HEK293 (cell line): ENCODE measurements around the gene ME3.

Experiments
- CTCF ChIA-PET: fragments of 350-600 bp; formaldehyde crosslinking; extraction: SDS; loops from one replicate; lab custom pipeline; 2021; ENCODE audit warnings: antibody characterized with exemption; lab: Yijun Ruan, JAX
- POLR2A ChIA-PET: fragments of 300-600 bp; formaldehyde crosslinking; extraction: SDS; loops from one replicate; lab custom pipeline; 2020; ENCODE audit warnings: antibody characterized with exemption, inconsistent platforms; lab: Yijun Ruan, JAX
- H3K27ac ChIP-seq: fragments of 200-500 bp; sonication (Bioruptor generic); 2 replicates; pipeline ENCODE4 v1.5.1; 2014; ENCODE audit warnings: low read depth, low read length, control low read depth, inconsistent platforms; ENCODE audit errors: extremely low read depth
- H3K36me3 ChIP-seq, 2 experiments: fragments of 200-500 bp in 1 of 2; sonication (Bioruptor generic) in 1 of 2; 1 replicate in 1 of 2; 2 replicates in 1 of 2; pipeline ENCODE4 v1.5.1; 2014 to 2017; ENCODE audit warnings: inconsistent platforms in 2 of 2, low read length in 2 of 2; ENCODE audit not compliant: control insufficient read depth in 2 of 2, insufficient read depth in 1 of 2
- H3K4me1 ChIP-seq: fragments of 200-500 bp; sonication (Bioruptor generic); 2 replicates; pipeline ENCODE4 v1.5.1; 2014; ENCODE audit warnings: mild to moderate bottlenecking, low read length, inconsistent platforms; ENCODE audit not compliant: control insufficient read depth, insufficient read depth
- H3K4me3 ChIP-seq: 2 replicates; pipeline ENCODE4 v1.5.1; 2011; ENCODE audit warnings: low read depth, mild to moderate bottlenecking, control low read depth, low read length, moderate library complexity
- H3K9me3 ChIP-seq: fragments of 200-500 bp; sonication (Bioruptor generic); 2 replicates; pipeline ENCODE4 v1.5.1; 2014; ENCODE audit warnings: low read depth, low read length, inconsistent platforms; ENCODE audit not compliant: control insufficient read depth, insufficient read depth
- BCL11B ChIP-seq: fragments of 450-650 bp; formaldehyde crosslinking; IDR thresholded peaks from 2 replicates; pipeline ENCODE4 v1.5.1; 2016; ENCODE audit warnings: low read depth, missing biosample characterization, missing genetic modification characterization
- GLI4 ChIP-seq: fragments of 450-650 bp; formaldehyde crosslinking; IDR thresholded peaks from 2 replicates; pipeline ENCODE4 v1.5.1; 2016; ENCODE audit warnings: missing biosample characterization, missing genetic modification characterization
- GLIS2 ChIP-seq: fragments of 450-650 bp; formaldehyde crosslinking; IDR thresholded peaks from 2 replicates; pipeline ENCODE4 v1.5.1; 2016; ENCODE audit warnings: missing biosample characterization, missing genetic modification characterization
- KLF1 ChIP-seq: fragments of 450-650 bp; formaldehyde crosslinking; IDR thresholded peaks from 2 replicates; pipeline ENCODE4 v1.5.1; 2016; ENCODE audit warnings: missing biosample characterization, missing genetic modification characterization
- KLF16 ChIP-seq: fragments of 450-650 bp; formaldehyde crosslinking; IDR thresholded peaks from 2 replicates; pipeline ENCODE4 v1.5.1; 2017; ENCODE audit warnings: missing biosample characterization, missing genetic modification characterization
- MZF1 ChIP-seq: fragments of 450-650 bp; formaldehyde crosslinking; IDR thresholded peaks from 2 replicates; pipeline ENCODE4 v1.5.1; 2017; ENCODE audit warnings: missing biosample characterization, missing genetic modification characterization, borderline replicate concordance
- OVOL3 ChIP-seq: fragments of 450-650 bp; formaldehyde crosslinking; IDR thresholded peaks from 2 replicates; pipeline ENCODE4 v1.5.1; 2016; ENCODE audit warnings: missing biosample characterization, missing genetic modification characterization
- SCRT1 ChIP-seq: fragments of 450-650 bp; formaldehyde crosslinking; IDR thresholded peaks from 2 replicates; pipeline ENCODE4 v1.5.1; 2016; ENCODE audit warnings: missing biosample characterization, missing genetic modification characterization, borderline replicate concordance
- SCRT2 ChIP-seq: fragments of 450-650 bp; formaldehyde crosslinking; IDR thresholded peaks from 2 replicates; pipeline ENCODE4 v1.5.1; 2016; ENCODE audit warnings: missing biosample characterization, missing genetic modification characterization
- SETDB1 ChIP-seq: IDR thresholded peaks from one replicate; pipeline ENCODE4 v1.6.1; 2017; ENCODE audit warnings: mild to moderate bottlenecking, low read length, moderate library complexity, mixed read lengths; ENCODE audit not compliant: insufficient read length
- SP2 ChIP-seq: fragments of 450-650 bp; formaldehyde crosslinking; IDR thresholded peaks from 2 replicates; pipeline ENCODE4 v1.5.1; 2016; ENCODE audit warnings: missing biosample characterization, missing genetic modification characterization
- SP3 ChIP-seq: fragments of 450-650 bp; formaldehyde crosslinking; IDR thresholded peaks from 2 replicates; pipeline ENCODE4 v1.5.1; 2016; ENCODE audit warnings: missing biosample characterization, missing genetic modification characterization
- TRIM28 ChIP-seq: IDR thresholded peaks from 2 replicates; pipeline ENCODE4 v1.6.1; 2011; ENCODE audit warnings: low read length, control low read depth, borderline replicate concordance
- ZBTB17 ChIP-seq: fragments of 450-650 bp; formaldehyde crosslinking; IDR thresholded peaks from 2 replicates; pipeline ENCODE4 v1.5.1; 2016; ENCODE audit warnings: missing biosample characterization, missing genetic modification characterization
- ZBTB48 ChIP-seq: fragments of 450-650 bp; formaldehyde crosslinking; IDR thresholded peaks from 2 replicates; pipeline ENCODE4 v1.5.1; 2016; ENCODE audit warnings: missing biosample characterization, missing genetic modification characterization
- ZBTB8A ChIP-seq: fragments of 450-650 bp; formaldehyde crosslinking; IDR thresholded peaks from 2 replicates; pipeline ENCODE4 v1.5.1; 2016; ENCODE audit warnings: missing biosample characterization, missing genetic modification characterization
- ZFP37 ChIP-seq: fragments of 450-650 bp; formaldehyde crosslinking; IDR thresholded peaks from 2 replicates; pipeline ENCODE4 v1.5.1; 2016; ENCODE audit warnings: missing biosample characterization, missing genetic modification characterization
- ZIC2 ChIP-seq: fragments of 450-650 bp; formaldehyde crosslinking; IDR thresholded peaks from 2 replicates; pipeline ENCODE4 v1.5.1; 2016; ENCODE audit warnings: missing biosample characterization, missing genetic modification characterization
- ZNF112 ChIP-seq: fragments of 450-650 bp; formaldehyde crosslinking; IDR thresholded peaks from 2 replicates; pipeline ENCODE4 v1.5.0; 2017; ENCODE audit warnings: missing biosample characterization, missing genetic modification characterization
- ZNF121 ChIP-seq: fragments of 450-650 bp; formaldehyde crosslinking; IDR thresholded peaks from 2 replicates; pipeline ENCODE4 v1.5.1; 2016; ENCODE audit warnings: missing biosample characterization, missing genetic modification characterization
- ZNF133 ChIP-seq: fragments of 450-650 bp; formaldehyde crosslinking; IDR thresholded peaks from 2 replicates; pipeline ENCODE4 v1.5.1; 2016; ENCODE audit warnings: missing biosample characterization, missing genetic modification characterization
- ZNF140 ChIP-seq: fragments of 450-650 bp; formaldehyde crosslinking; IDR thresholded peaks from 2 replicates; pipeline ENCODE4 v1.5.1; 2016; ENCODE audit warnings: missing biosample characterization, missing genetic modification characterization
- ZNF169 ChIP-seq: fragments of 450-650 bp; formaldehyde crosslinking; IDR thresholded peaks from 2 replicates; pipeline ENCODE4 v1.5.1; 2016; ENCODE audit warnings: missing biosample characterization, missing genetic modification characterization
- ZNF214 ChIP-seq: fragments of 450-650 bp; formaldehyde crosslinking; IDR thresholded peaks from 2 replicates; pipeline ENCODE4 v1.5.1; 2017; ENCODE audit warnings: missing biosample characterization, mild to moderate bottlenecking, missing genetic modification characterization, borderline replicate concordance
- ZNF221 ChIP-seq: fragments of 450-650 bp; formaldehyde crosslinking; IDR thresholded peaks from 2 replicates; pipeline ENCODE4 v1.5.1; 2017; ENCODE audit warnings: missing biosample characterization, missing genetic modification characterization, borderline replicate concordance
- ZNF23 ChIP-seq: fragments of 450-650 bp; formaldehyde crosslinking; IDR thresholded peaks from 2 replicates; pipeline ENCODE4 v1.5.1; 2016; ENCODE audit warnings: missing biosample characterization, missing genetic modification characterization, borderline replicate concordance
- ZNF302 ChIP-seq: fragments of 450-650 bp; formaldehyde crosslinking; IDR thresholded peaks from 2 replicates; pipeline ENCODE4 v1.5.1; 2016; ENCODE audit warnings: missing biosample characterization, missing genetic modification characterization, low read depth
- ZNF521 ChIP-seq: fragments of 450-650 bp; formaldehyde crosslinking; IDR thresholded peaks from 2 replicates; pipeline ENCODE4 v1.5.1; 2017; ENCODE audit warnings: missing biosample characterization, mild to moderate bottlenecking, missing genetic modification characterization
- ZNF555 ChIP-seq: fragments of 450-650 bp; formaldehyde crosslinking; conservative IDR thresholded peaks from 2 replicates; pipeline ENCODE4 v1.5.1; 2017; ENCODE audit warnings: missing biosample characterization, mild to moderate bottlenecking, missing genetic modification characterization, inconsistent platforms
- ZNF623 ChIP-seq: fragments of 450-650 bp; formaldehyde crosslinking; IDR thresholded peaks from 2 replicates; pipeline ENCODE4 v1.5.1; 2016; ENCODE audit warnings: missing biosample characterization, missing genetic modification characterization
- ZNF624 ChIP-seq: fragments of 450-650 bp; formaldehyde crosslinking; IDR thresholded peaks from 2 replicates; pipeline ENCODE4 v1.5.1; 2017; ENCODE audit warnings: missing biosample characterization, missing genetic modification characterization
- ZNF660 ChIP-seq: fragments of 450-650 bp; IDR thresholded peaks from 2 replicates; pipeline ENCODE4 v1.5.1; 2018; ENCODE audit warnings: missing biosample characterization, mild to moderate bottlenecking, missing genetic modification characterization
- ZSCAN30 ChIP-seq: fragments of 450-650 bp; IDR thresholded peaks from 2 replicates; pipeline ENCODE4 v1.5.1; 2018; ENCODE audit warnings: missing biosample characterization, mild to moderate bottlenecking, missing genetic modification characterization, moderate library complexity
- TF ChIP-seq, protein P1 (sequence below): fragments of 450-650 bp; formaldehyde crosslinking; IDR thresholded peaks from 2 replicates; pipeline ENCODE4 v1.5.1; 2016; ENCODE audit warnings: missing biosample characterization, missing genetic modification characterization
- TF ChIP-seq, protein P2 (sequence below): fragments of 450-650 bp; formaldehyde crosslinking; IDR thresholded peaks from 2 replicates; pipeline ENCODE4 v1.5.1; 2016; ENCODE audit warnings: missing biosample characterization, missing genetic modification characterization

ME3 gene

DNA sequence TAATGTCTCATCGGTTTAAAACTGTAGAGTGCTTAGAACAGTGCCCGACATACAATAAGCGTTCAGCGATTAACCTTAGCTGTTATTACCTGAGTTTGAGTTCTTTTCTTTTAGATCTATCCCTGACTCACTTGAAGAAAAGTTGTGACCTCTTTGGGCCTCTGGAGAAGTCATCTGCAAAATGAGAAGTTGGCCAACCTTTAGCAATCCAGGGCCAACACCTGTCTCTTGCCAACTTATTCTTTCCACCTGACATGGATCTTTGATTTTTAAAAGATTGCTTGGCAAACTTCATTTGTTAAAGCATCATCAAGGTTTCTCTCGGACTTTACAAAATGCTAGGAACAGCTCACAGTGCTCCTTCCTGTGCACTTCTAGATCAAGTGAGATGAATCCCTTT, 208.5 kb downstream of the ME3 start:
- Histone ChIP-seq H3K4me3 (no peak overlapping the region), H3K27ac (no peak overlapping the region; the same call in none of the 2 replicates), H3K36me3 (no peaks in the 10 kb centered on the region), H3K4me1 (peaks cover 7% of the 10 kb centered on the region; the same call in 1 of the 2 replicates), H3K9me3 (no peaks in the 10 kb centered on the region)
- TF ChIP-seq ZNF169 (tag by site-specific recombination) (no peak), GLIS2 (no peak), ZSCAN30 (tag by site-specific recombination) (no peak), SP3 (tag by site-specific recombination) (no peak), ZNF214 (no peak), SCRT2 (no peak), ZNF555 (tag by site-specific recombination) (no peak), SP2 (tag by site-specific recombination) (no peak), SETDB1 (no peak), BCL11B (tag by site-specific recombination) (no peak), SCRT1 (no peak), GLI4 (tag by site-specific recombination) (no peak), MZF1 (tag by site-specific recombination) (no peak), ZNF121 (tag by site-specific recombination) (no peak), ZBTB8A (no peak), ZNF302 (tag by site-specific recombination) (no peak), KLF16 (tag by site-specific recombination) (no peak), ZNF624 (tag by site-specific recombination) (no peak)
- TF ChIP-seq, protein P1, sequence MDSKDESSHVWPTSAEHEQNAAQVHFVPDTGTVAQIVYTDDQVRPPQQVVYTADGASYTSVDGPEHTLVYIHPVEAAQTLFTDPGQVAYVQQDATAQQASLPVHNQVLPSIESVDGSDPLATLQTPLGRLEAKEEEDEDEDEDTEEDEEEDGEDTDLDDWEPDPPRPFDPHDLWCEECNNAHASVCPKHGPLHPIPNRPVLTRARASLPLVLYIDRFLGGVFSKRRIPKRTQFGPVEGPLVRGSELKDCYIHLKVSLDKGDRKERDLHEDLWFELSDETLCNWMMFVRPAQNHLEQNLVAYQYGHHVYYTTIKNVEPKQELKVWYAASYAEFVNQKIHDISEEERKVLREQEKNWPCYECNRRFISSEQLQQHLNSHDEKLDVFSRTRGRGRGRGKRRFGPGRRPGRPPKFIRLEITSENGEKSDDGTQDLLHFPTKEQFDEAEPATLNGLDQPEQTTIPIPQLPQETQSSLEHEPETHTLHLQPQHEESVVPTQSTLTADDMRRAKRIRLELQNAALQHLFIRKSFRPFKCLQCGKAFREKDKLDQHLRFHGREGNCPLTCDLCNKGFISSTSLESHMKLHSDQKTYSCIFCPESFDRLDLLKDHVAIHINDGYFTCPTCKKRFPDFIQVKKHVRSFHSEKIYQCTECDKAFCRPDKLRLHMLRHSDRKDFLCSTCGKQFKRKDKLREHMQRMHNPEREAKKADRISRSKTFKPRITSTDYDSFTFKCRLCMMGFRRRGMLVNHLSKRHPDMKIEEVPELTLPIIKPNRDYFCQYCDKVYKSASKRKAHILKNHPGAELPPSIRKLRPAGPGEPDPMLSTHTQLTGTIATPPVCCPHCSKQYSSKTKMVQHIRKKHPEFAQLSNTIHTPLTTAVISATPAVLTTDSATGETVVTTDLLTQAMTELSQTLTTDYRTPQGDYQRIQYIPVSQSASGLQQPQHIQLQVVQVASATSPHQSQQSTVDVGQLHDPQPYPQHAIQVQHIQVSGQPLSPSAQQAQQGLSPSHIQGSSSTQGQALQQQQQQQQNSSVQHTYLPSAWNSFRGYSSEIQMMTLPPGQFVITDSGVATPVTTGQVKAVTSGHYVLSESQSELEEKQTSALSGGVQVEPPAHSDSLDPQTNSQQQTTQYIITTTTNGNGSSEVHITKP = no peak
- TF ChIP-seq, protein P2, sequence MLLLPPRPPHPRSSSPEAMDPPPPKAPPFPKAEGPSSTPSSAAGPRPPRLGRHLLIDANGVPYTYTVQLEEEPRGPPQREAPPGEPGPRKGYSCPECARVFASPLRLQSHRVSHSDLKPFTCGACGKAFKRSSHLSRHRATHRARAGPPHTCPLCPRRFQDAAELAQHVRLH = no peak
- ChIA-PET POLR2A (no interaction called here), CTCF (no interaction called here)

DNA sequence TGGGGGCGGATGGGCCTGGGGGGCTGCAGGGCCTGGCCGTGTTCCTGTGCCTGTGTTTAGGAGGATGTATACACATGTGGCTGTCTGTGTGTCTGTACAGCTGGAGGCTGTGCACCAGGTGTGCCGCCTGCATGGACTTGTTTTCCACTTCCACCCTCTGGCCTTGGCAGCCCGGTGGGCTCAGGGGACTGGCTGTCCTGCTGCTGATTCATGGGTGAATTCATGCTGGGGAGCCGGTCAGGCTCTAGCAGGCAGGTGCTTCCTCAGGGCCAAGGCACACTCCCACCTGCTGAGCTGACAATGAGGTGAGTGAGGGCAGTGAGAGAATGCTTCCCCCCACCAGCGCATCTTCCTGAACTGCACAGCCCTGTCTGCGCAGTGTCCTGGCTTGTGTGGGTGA, 209.3 kb downstream of the ME3 start:
- no peaks in the 10 kb centered on the region for H3K36me3 ChIP-seq
- ChIA-PET CTCF (no interaction called here), POLR2A (no interaction called here)
- no peaks in the 10 kb centered on the region for H3K9me3 ChIP-seq
- peaks cover 7% of the 10 kb centered on the region; the same call in 1 of the 2 replicates for H3K4me1 ChIP-seq
- peak; percentile 35; the same call in 1 of the 2 replicates for TF ChIP-seq ZIC2 (tag by site-specific recombination)
- TF ChIP-seq ZNF623 (tag by site-specific recombination) = no peak
- H3K27ac ChIP-seq = no peak overlapping the region; the same call in 1 of the 2 replicates
- H3K4me3 ChIP-seq = no peak overlapping the region

DNA sequence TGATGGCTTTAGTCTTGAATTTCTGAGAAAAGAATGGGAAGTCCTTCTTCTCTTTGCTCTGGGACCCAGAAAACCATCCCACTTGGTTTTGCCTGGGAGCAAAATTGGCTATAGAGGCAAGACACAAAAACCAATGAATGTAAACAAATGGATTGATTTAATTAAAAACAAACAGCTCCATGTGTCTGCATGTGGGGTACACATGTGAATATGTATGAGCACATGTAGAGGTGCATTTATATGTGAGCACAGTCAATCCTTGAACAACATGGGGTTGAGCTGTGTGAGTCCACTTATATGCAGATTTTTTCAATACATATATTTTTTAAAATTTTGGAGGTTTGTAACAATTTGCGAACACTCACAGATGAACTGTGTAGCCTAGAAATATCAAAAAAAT, 210.5 kb downstream of the ME3 start:
- POLR2A ChIA-PET = no interaction called here
- Histone ChIP-seq H3K4me1 (peaks cover 7% of the 10 kb centered on the region; the same call in 1 of the 2 replicates), H3K27ac (no peak overlapping the region), H3K9me3 (no peaks in the 10 kb centered on the region), H3K4me3 (no peak overlapping the region), H3K36me3 (no peaks in the 10 kb centered on the region)
- CTCF ChIA-PET = interaction anchor here (1.0 to 3.5 kb wide), 2 partner anchors 51 to 147 kb away, joined by 7 to 21 read pairs; no protein-coding TSS in a partner anchor
- TF ChIP-seq ZNF521 (tag by site-specific recombination) (no peak), ZNF112 (tag by site-specific recombination) (no peak), TRIM28 (no peak), ZNF133 (tag by site-specific recombination) (no peak), ZNF660 (no peak), KLF1 (tag by site-specific recombination) (no peak), ZBTB17 (tag by site-specific recombination) (no peak), ZNF23 (tag by site-specific recombination) (no peak), OVOL3 (tag by site-specific recombination) (no peak), ZBTB48 (tag by site-specific recombination) (no peak), ZNF221 (tag by site-specific recombination) (no peak), ZNF140 (tag by site-specific recombination) (no peak), ZFP37 (tag by site-specific recombination) (no peak)
